Measurements from ENCODE around the gene C2CD3. TPM values are rescaled to one million over a fixed set of nuclear protein-coding genes. Genes with fewer than 3 reads are reported as not detected.
A peak's percentile ranks its signal among the peaks of the same experiment; 100 is the strongest.
"Not testable (repeated sequence)": the region's sequence is repeated elsewhere in the genome, so short reads cannot be mapped to it uniquely, and the experiment has no call there.

Gene C2CD3
- polyA plus RNA-seq, 4 donors = 3.8 to 11.0 (median 7.3) TPM

DNA sequence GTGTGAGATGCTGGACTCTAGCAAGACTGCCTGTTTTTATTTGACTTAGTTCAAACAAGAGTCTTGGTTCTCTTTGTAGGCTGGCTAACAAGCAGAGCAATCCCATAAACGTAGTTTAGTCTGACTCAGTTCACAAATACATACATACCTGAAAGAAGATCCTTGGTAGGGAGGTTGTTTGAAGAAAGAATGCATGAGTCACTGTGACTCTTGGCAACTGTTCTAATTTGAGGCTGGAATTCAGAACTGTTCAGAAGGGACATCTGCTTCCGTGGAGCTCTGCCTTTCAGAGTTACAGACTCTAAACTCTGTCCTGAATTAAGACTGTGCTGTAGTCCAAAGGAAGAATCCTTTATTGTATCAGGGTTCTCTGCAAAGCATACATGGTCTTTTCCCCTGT lies 32.2 kb downstream of the C2CD3 start:
- Histone ChIP-seq H3K4me1 (ENCODE audit: control insufficient read depth in 3 of 3, insufficient read depth in 2 of 3, low read depth in 1 of 3, low read length in 2 of 3) (no peaks in the 10 kb centered on the region), H3K27me3 (ENCODE audit: control insufficient read depth in 3 of 3, insufficient read depth in 3 of 3, low read length in 3 of 3) (no peaks in the 10 kb centered on the region), H3K4me3 (ENCODE audit: low read depth in 1 of 3, low read length in 3 of 3) (no peak overlapping the region), H3K36me3 (ENCODE audit: control insufficient read depth in 3 of 3, insufficient read depth in 2 of 3, low read depth in 1 of 3, low read length in 3 of 3) (peaks cover 2 to 3% (median 3%) of the 10 kb centered on the region in 3 donors), H3K9me3 (ENCODE audit: control insufficient read depth in 2 of 2, insufficient read depth in 1 of 2, low read depth in 1 of 2, low read length in 1 of 2) (no peaks in the 10 kb centered on the region), H3K27ac (ENCODE audit: low read depth in 1 of 3, low read length in 2 of 3) (no peak overlapping the region)
- FAIRE-seq (no peak), DNase-seq (peak; percentile 27 to 43)
- 25 to 43% (median 33%) methylated on average over 2 of the region's 2 CpGs for WGBS, 3 donors

DNA sequence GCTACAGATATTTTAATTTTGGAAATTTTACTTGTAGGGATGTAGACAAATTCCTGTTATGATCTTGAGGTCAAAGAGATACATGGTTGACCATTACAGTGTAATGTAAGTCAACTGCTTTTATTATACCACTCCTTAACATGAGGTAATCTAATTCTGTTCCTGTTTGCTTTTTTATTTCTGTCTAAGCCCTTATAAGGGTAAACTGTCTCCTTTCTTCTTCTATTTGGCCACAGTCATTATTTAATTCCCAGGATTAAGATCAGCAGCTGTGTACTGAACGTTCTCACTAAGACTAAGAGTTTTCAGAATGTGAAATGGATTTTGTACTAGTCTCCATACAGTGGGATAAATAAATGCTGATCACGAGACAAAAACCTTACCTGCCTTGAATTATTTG lies 32.8 kb downstream of the C2CD3 start:
- Histone ChIP-seq H3K4me3 (ENCODE audit: low read depth in 1 of 3, low read length in 3 of 3) (no peak overlapping the region), H3K36me3 (ENCODE audit: control insufficient read depth in 3 of 3, insufficient read depth in 2 of 3, low read depth in 1 of 3, low read length in 3 of 3) (peaks cover 2 to 7% (median 3%) of the 10 kb centered on the region in 3 donors), H3K4me1 (ENCODE audit: control insufficient read depth in 3 of 3, insufficient read depth in 2 of 3, low read depth in 1 of 3, low read length in 2 of 3) (no peaks in the 10 kb centered on the region), H3K9me3 (ENCODE audit: control insufficient read depth in 2 of 2, insufficient read depth in 1 of 2, low read depth in 1 of 2, low read length in 1 of 2) (no peaks in the 10 kb centered on the region), H3K27ac (ENCODE audit: low read depth in 1 of 3, low read length in 2 of 3) (no peak overlapping the region), H3K27me3 (ENCODE audit: control insufficient read depth in 3 of 3, insufficient read depth in 3 of 3, low read length in 3 of 3) (no peaks in the 10 kb centered on the region)
- 81 to 85% (median 82%) methylated on average over 2 of the region's 2 CpGs for WGBS, 3 donors
- DNase-seq = no peak
- FAIRE-seq = no peak

GRCh38 chr11:74135127-74135840 lies 35.5 kb downstream of the C2CD3 start:
- Histone ChIP-seq H3K9me3 (ENCODE audit: control insufficient read depth in 2 of 2, insufficient read depth in 1 of 2, low read depth in 1 of 2, low read length in 1 of 2) (peaks cover 0 to 3% of the 10 kb centered on the region in 2 donors), H3K27ac (ENCODE audit: low read depth in 1 of 3, low read length in 2 of 3) (no peak overlapping the region), H3K4me3 (ENCODE audit: low read depth in 1 of 3, low read length in 3 of 3) (no peak overlapping the region), H3K4me1 (ENCODE audit: control insufficient read depth in 3 of 3, insufficient read depth in 2 of 3, low read depth in 1 of 3, low read length in 2 of 3) (no peaks in the 10 kb centered on the region), H3K36me3 (ENCODE audit: control insufficient read depth in 3 of 3, insufficient read depth in 2 of 3, low read depth in 1 of 3, low read length in 3 of 3) (peaks cover 6 to 12% (median 8%) of the 10 kb centered on the region in 3 donors), H3K27me3 (ENCODE audit: control insufficient read depth in 3 of 3, insufficient read depth in 3 of 3, low read length in 3 of 3) (no peaks in the 10 kb centered on the region)
- DNase-seq (no peak), FAIRE-seq (no peak)
- WGBS, 3 donors = 94 to 96% (median 94%) methylated on average over 3 of the region's 3 CpGs

GRCh38 chr11:74134661-74135060 lies 36.1 kb downstream of the C2CD3 start:
- H3K9me3 ChIP-seq (ENCODE audit: control insufficient read depth in 2 of 2, insufficient read depth in 1 of 2, low read depth in 1 of 2, low read length in 1 of 2) = peaks cover 0 to 6% of the 10 kb centered on the region in 2 donors
- FAIRE-seq (no peak), DNase-seq (no peak)
- 99 to 100% (median 100%) methylated on average over 3 of the region's 3 CpGs for WGBS, 3 donors
- H3K36me3 ChIP-seq (ENCODE audit: control insufficient read depth in 3 of 3, insufficient read depth in 2 of 3, low read depth in 1 of 3, low read length in 3 of 3) = peaks cover 6 to 12% (median 9%) of the 10 kb centered on the region in 3 donors
- no peak overlapping the region for H3K4me3 ChIP-seq (ENCODE audit: low read depth in 1 of 3, low read length in 3 of 3)
- H3K27ac ChIP-seq (ENCODE audit: low read depth in 1 of 3, low read length in 2 of 3) = no peak overlapping the region
- H3K4me1 ChIP-seq (ENCODE audit: control insufficient read depth in 3 of 3, insufficient read depth in 2 of 3, low read depth in 1 of 3, low read length in 2 of 3) = no peaks in the 10 kb centered on the region
- no peaks in the 10 kb centered on the region for H3K27me3 ChIP-seq (ENCODE audit: control insufficient read depth in 3 of 3, insufficient read depth in 3 of 3, low read length in 3 of 3)

- Histone ChIP-seq H3K27ac (ENCODE audit: low read depth in 1 of 3, low read length in 2 of 3) (no peak overlapping the region), H3K9me3 (ENCODE audit: control insufficient read depth in 2 of 2, insufficient read depth in 1 of 2, low read depth in 1 of 2, low read length in 1 of 2) (peaks cover 0 to 6% of the 10 kb centered on the region in 2 donors), H3K4me1 (ENCODE audit: control insufficient read depth in 3 of 3, insufficient read depth in 2 of 3, low read depth in 1 of 3, low read length in 2 of 3) (no peaks in the 10 kb centered on the region), H3K4me3 (ENCODE audit: low read depth in 1 of 3, low read length in 3 of 3) (no peak overlapping the region), H3K27me3 (ENCODE audit: control insufficient read depth in 3 of 3, insufficient read depth in 3 of 3, low read length in 3 of 3) (no peaks in the 10 kb centered on the region), H3K36me3 (ENCODE audit: control insufficient read depth in 3 of 3, insufficient read depth in 2 of 3, low read depth in 1 of 3, low read length in 3 of 3) (peaks cover 4 to 12% (median 9%) of the 10 kb centered on the region in 3 donors)
- no peak for FAIRE-seq
- 98 to 99% (median 98%) methylated on average over 3 of the region's 3 CpGs for WGBS, 3 donors
- no peak for DNase-seq
Measured at GRCh38 chr11:74133436-74133835, 37.4 kb downstream of the C2CD3 start.

DNA sequence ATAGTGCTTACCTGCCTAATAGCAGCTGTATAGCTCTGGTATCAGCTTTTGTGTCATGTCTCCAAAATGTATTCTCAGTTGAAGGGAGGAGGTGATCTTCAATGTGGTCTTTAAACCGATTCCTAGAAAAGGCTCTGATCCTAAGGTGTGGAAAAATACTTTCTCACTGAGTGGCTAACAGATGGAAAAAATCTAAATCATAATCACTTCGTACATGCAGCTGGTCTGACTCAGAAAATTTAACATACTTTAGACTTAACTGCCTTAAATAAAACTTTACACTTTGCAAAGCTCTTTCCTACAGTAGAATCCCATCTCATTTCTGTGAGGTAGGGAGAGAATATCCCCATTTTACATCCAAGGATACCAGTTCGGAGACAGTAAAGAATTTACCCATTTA lies 38.0 kb downstream of the C2CD3 start:
- no peak overlapping the region for H3K4me3 ChIP-seq (ENCODE audit: low read depth in 1 of 3, low read length in 3 of 3)
- 90 to 99% (median 97%) methylated on average over 3 of the region's 3 CpGs for whole genome bisulfite sequencing, 3 donors
- FAIRE-seq (no peak), DNase-seq (no peak)
- no peaks in the 10 kb centered on the region for H3K27me3 ChIP-seq (ENCODE audit: control insufficient read depth in 3 of 3, insufficient read depth in 3 of 3, low read length in 3 of 3)
- H3K36me3 ChIP-seq (ENCODE audit: control insufficient read depth in 3 of 3, insufficient read depth in 2 of 3, low read depth in 1 of 3, low read length in 3 of 3) = peaks cover 3 to 12% (median 9%) of the 10 kb centered on the region in 3 donors
- H3K9me3 ChIP-seq (ENCODE audit: control insufficient read depth in 2 of 2, insufficient read depth in 1 of 2, low read depth in 1 of 2, low read length in 1 of 2) = peaks cover 0 to 6% of the 10 kb centered on the region in 2 donors
- no peak overlapping the region for H3K27ac ChIP-seq (ENCODE audit: low read depth in 1 of 3, low read length in 2 of 3)
- no peaks in the 10 kb centered on the region for H3K4me1 ChIP-seq (ENCODE audit: control insufficient read depth in 3 of 3, insufficient read depth in 2 of 3, low read depth in 1 of 3, low read length in 2 of 3)

GRCh38 chr11:74129121-74129520 lies 41.7 kb downstream of the C2CD3 start:
- H3K27ac ChIP-seq (ENCODE audit: low read depth in 1 of 3, low read length in 2 of 3); H3K4me1 ChIP-seq (ENCODE audit: control insufficient read depth in 3 of 3, insufficient read depth in 2 of 3, low read depth in 1 of 3, low read length in 2 of 3); H3K27me3 ChIP-seq (ENCODE audit: control insufficient read depth in 3 of 3, insufficient read depth in 3 of 3, low read length in 3 of 3); FAIRE-seq; H3K9me3 ChIP-seq (ENCODE audit: control insufficient read depth in 2 of 2, insufficient read depth in 1 of 2, low read depth in 1 of 2, low read length in 1 of 2); H3K4me3 ChIP-seq (ENCODE audit: low read depth in 1 of 3, low read length in 3 of 3); DNase-seq: not testable (repeated sequence)
- H3K36me3 ChIP-seq (ENCODE audit: control insufficient read depth in 3 of 3, insufficient read depth in 2 of 3, low read depth in 1 of 3, low read length in 3 of 3) = peaks cover 3 to 10% (median 6%) of the 10 kb centered on the region in 3 donors
- 96 to 98% (median 98%) methylated on average over 17 to 29 of the region's 33 CpGs for WGBS, 3 donors

- Histone ChIP-seq H3K36me3 (ENCODE audit: control insufficient read depth in 3 of 3, insufficient read depth in 2 of 3, low read depth in 1 of 3, low read length in 3 of 3) (peaks cover 0 to 3% (median 2%) of the 10 kb centered on the region in 3 donors), H3K4me1 (ENCODE audit: control insufficient read depth in 3 of 3, insufficient read depth in 2 of 3, low read depth in 1 of 3, low read length in 2 of 3) (no peaks in the 10 kb centered on the region), H3K4me3 (ENCODE audit: low read depth in 1 of 3, low read length in 3 of 3) (no peak overlapping the region), H3K27me3 (ENCODE audit: control insufficient read depth in 3 of 3, insufficient read depth in 3 of 3, low read length in 3 of 3) (no peaks in the 10 kb centered on the region), H3K9me3 (ENCODE audit: control insufficient read depth in 2 of 2, insufficient read depth in 1 of 2, low read depth in 1 of 2, low read length in 1 of 2) (no peaks in the 10 kb centered on the region), H3K27ac (ENCODE audit: low read depth in 1 of 3, low read length in 2 of 3) (no peak overlapping the region)
- DNase-seq (no peak), FAIRE-seq (no peak)
Measured at GRCh38 chr11:74123008-74123448, 47.8 kb downstream of the C2CD3 start.

GRCh38 chr11:74121804-74122203 lies 49.0 kb downstream of the C2CD3 start:
- DNase-seq (no peak), FAIRE-seq (no peak)
- H3K27ac ChIP-seq (ENCODE audit: low read depth in 1 of 3, low read length in 2 of 3) = no peak overlapping the region
- H3K4me1 ChIP-seq (ENCODE audit: control insufficient read depth in 3 of 3, insufficient read depth in 2 of 3, low read depth in 1 of 3, low read length in 2 of 3) = no peaks in the 10 kb centered on the region
- H3K36me3 ChIP-seq (ENCODE audit: control insufficient read depth in 3 of 3, insufficient read depth in 2 of 3, low read depth in 1 of 3, low read length in 3 of 3) = peaks cover 0 to 7% (median 2%) of the 10 kb centered on the region in 3 donors
- H3K9me3 ChIP-seq (ENCODE audit: control insufficient read depth in 2 of 2, insufficient read depth in 1 of 2, low read depth in 1 of 2, low read length in 1 of 2) = no peaks in the 10 kb centered on the region
- WGBS, 3 donors = 95 to 97% (median 96%) methylated on average over 5 of the region's 5 CpGs
- H3K27me3 ChIP-seq (ENCODE audit: control insufficient read depth in 3 of 3, insufficient read depth in 3 of 3, low read length in 3 of 3) = no peaks in the 10 kb centered on the region
- H3K4me3 ChIP-seq (ENCODE audit: low read depth in 1 of 3, low read length in 3 of 3) = no peak overlapping the region

Measured in small intestine (tissue), 7 donors.